ENCODE measurements around the gene TECPR2. TPM values are rescaled to one million over a fixed set of nuclear protein-coding genes. Genes with fewer than 3 reads are reported as not detected.

The TECPR2 gene
- total RNA-seq, 1 donor from 2014 or later: 24.5 TPM

DNA sequence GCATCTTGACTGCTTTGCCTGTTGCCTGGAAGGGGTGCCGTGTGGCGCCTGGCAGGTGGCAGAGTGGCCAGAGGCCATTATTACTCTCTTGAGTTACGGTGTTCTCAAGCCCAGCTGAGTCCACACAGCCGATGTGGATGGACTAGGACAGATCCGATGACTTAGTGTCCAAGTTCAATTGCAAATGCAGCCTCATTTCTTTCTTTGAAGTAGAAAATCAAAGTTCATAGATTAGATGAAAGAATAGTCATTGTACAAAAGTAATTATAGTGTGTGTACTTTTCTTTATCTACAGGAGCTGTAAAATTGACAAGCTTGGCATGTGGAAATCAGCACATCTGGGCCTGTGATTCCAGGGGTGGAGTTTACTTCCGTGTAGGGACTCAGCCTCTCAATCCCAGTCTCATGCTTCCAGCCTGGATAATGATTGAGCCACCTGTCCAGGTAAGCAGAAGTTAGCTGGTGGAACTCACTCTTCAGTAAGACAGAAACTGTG lies 102.2 kb downstream of the TECPR2 start:
- Mint-ChIP-seq H3K4me1 (ENCODE audit: low read depth, unreplicated experiment) (peaks cover 4% of the 10 kb centered on the region), H3K36me3 (ENCODE audit: unreplicated experiment) (peaks cover 8% of the 10 kb centered on the region), H3K4me3 (ENCODE audit: unreplicated experiment) (no peak overlapping the region), H3K9me3 (ENCODE audit: unreplicated experiment) (peaks cover 1% of the 10 kb centered on the region), H3K27me3 (ENCODE audit: unreplicated experiment) (peaks cover 2% of the 10 kb centered on the region), H3K27ac (ENCODE audit: unreplicated experiment) (no peak overlapping the region)
- DNase-seq: no peak
- no peak for TF ChIP-seq CTCF (IDR thresholded peaks at IDR 0.05; ENCODE audit: partially characterized antibody, unreplicated experiment)

- no peaks in the 10 kb centered on the region for H3K4me1 Mint-ChIP-seq (ENCODE audit: low read depth, unreplicated experiment)
- H3K36me3 Mint-ChIP-seq (ENCODE audit: unreplicated experiment): peaks cover 8% of the 10 kb centered on the region
- no peak for TF ChIP-seq CTCF (IDR thresholded peaks at IDR 0.05; ENCODE audit: partially characterized antibody, unreplicated experiment)
- H3K9me3 Mint-ChIP-seq (ENCODE audit: unreplicated experiment): no peaks in the 10 kb centered on the region
- H3K4me3 Mint-ChIP-seq (ENCODE audit: unreplicated experiment): no peak overlapping the region
- DNase-seq: no peak
- no peak overlapping the region for H3K27ac Mint-ChIP-seq (ENCODE audit: unreplicated experiment)
- H3K27me3 Mint-ChIP-seq (ENCODE audit: unreplicated experiment): peaks cover 2% of the 10 kb centered on the region
These were observed 106.5 kb downstream of the TECPR2 start for GRCh38 chr14:102469261-102469660.

- no peaks in the 10 kb centered on the region for H3K4me1 Mint-ChIP-seq (ENCODE audit: low read depth, unreplicated experiment)
- H3K27ac Mint-ChIP-seq (ENCODE audit: unreplicated experiment): no peak overlapping the region
- H3K36me3 Mint-ChIP-seq (ENCODE audit: unreplicated experiment): peaks cover 4% of the 10 kb centered on the region
- no peak overlapping the region for H3K4me3 Mint-ChIP-seq (ENCODE audit: unreplicated experiment)
- H3K27me3 Mint-ChIP-seq (ENCODE audit: unreplicated experiment): no peaks in the 10 kb centered on the region
- no peak for DNase-seq
- no peaks in the 10 kb centered on the region for H3K9me3 Mint-ChIP-seq (ENCODE audit: unreplicated experiment)
- TF ChIP-seq CTCF (IDR thresholded peaks at IDR 0.05; ENCODE audit: partially characterized antibody, unreplicated experiment): no peak
These were observed 109.4 kb downstream of the TECPR2 start for GRCh38 chr14:102471921-102472790.

GRCh38 chr14:102472791-102473150 lies 110.0 kb downstream of the TECPR2 start:
- Mint-ChIP-seq H3K36me3 (ENCODE audit: unreplicated experiment) (peaks cover 4% of the 10 kb centered on the region), H3K4me3 (ENCODE audit: unreplicated experiment) (no peak overlapping the region), H3K9me3 (ENCODE audit: unreplicated experiment) (no peaks in the 10 kb centered on the region), H3K4me1 (ENCODE audit: low read depth, unreplicated experiment) (no peaks in the 10 kb centered on the region), H3K27ac (ENCODE audit: unreplicated experiment) (no peak overlapping the region), H3K27me3 (ENCODE audit: unreplicated experiment) (no peaks in the 10 kb centered on the region)
- no peak for DNase-seq
- no peak for TF ChIP-seq CTCF (IDR thresholded peaks at IDR 0.05; ENCODE audit: partially characterized antibody, unreplicated experiment)

GRCh38 chr14:102473559-102473958 lies 110.8 kb downstream of the TECPR2 start:
- Mint-ChIP-seq H3K4me3 (ENCODE audit: unreplicated experiment) (no peak overlapping the region), H3K36me3 (ENCODE audit: unreplicated experiment) (peaks cover 4% of the 10 kb centered on the region), H3K9me3 (ENCODE audit: unreplicated experiment) (no peaks in the 10 kb centered on the region), H3K4me1 (ENCODE audit: low read depth, unreplicated experiment) (no peaks in the 10 kb centered on the region), H3K27me3 (ENCODE audit: unreplicated experiment) (no peaks in the 10 kb centered on the region), H3K27ac (ENCODE audit: unreplicated experiment) (no peak overlapping the region)
- no peak for DNase-seq
- TF ChIP-seq CTCF (IDR thresholded peaks at IDR 0.05; ENCODE audit: partially characterized antibody, unreplicated experiment): no peak
